ENCODE measurements around the gene ETV6. TPM values are rescaled to one million over a fixed set of nuclear protein-coding genes. Genes with fewer than 3 reads are reported as not detected.

The ETV6 gene
- total RNA-seq, 1 experiment from 2014 or later: 14.1 TPM

DNA sequence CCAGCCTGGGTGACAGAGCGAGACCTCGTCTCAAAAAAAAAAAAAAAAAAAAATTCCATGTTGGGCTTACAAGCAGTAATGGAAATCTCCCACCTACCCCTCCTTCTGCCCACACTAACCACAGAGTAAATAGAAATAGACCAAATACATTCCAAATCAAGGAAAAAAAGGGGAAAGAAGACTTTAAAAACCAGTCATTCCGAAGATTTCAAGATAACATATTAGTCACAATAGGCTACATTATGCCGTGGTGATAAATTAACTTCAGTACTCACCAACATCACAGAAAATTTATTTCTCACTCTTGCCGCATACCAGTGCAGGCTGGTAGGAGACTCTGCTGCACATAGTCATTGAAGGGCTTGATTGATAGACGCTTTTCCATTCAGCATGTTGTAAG is 15.5 kb upstream of the ETV6 start:
- Histone ChIP-seq H3K79me2 (ENCODE audit: insufficient read depth, low read length) (no peaks in the 10 kb centered on the region), H3K4me3 (replicated peaks in 1 of 2; ENCODE audit: low read depth in 1 of 2, low read length in 2 of 2) (no peak overlapping the region), H3K9me2 (ENCODE audit: insufficient read depth) (no peaks in the 10 kb centered on the region), H3K36me3 (ENCODE audit: control insufficient read depth in 1 of 2, insufficient read depth in 2 of 2, low read length in 2 of 2) (no peaks in the 10 kb centered on the region), H3K9me3 (ENCODE audit: control insufficient read depth in 1 of 2, insufficient read depth in 1 of 2, low read depth in 1 of 2, low read length in 2 of 2) (0 out of 4 replicates have a peak, but pooled peaks cover 0 to 3% of the 10 kb centered on the region in 2 experiments), H3K4me2 (ENCODE audit: low read length) (no peak overlapping the region), H2AFZ (ENCODE audit: low read depth, low read length, poor library complexity, severe bottlenecking) (no peak overlapping the region), H3K27me3 (ENCODE audit: insufficient read depth, low read length) (no peaks in the 10 kb centered on the region), H4K20me1 (ENCODE audit: insufficient read depth) (no peaks in the 10 kb centered on the region), H3K4me1 (ENCODE audit: control insufficient read depth in 1 of 2, insufficient read depth in 2 of 2, low read length in 2 of 2) (no peaks in the 10 kb centered on the region), H3K27ac (ENCODE audit: low read depth, low read length) (no peak overlapping the region), H3K9ac (ENCODE audit: low read length) (no peak overlapping the region)
- ATAC-seq (no peak), DNase-seq (ENCODE audit: low read depth, low spot score) (no peak)
- RAD21 ChIA-PET (ENCODE audit: low non-redundant PET in 1 of 2, low total read pairs in 2 of 2, uncharacterized antibody in 2 of 2, unreplicated experiment in 2 of 2): no interaction called here
- CTCF ChIA-PET: no interaction called here
- TF ChIP-seq ZNF274 (IDR thresholded peaks at IDR 0.05; ENCODE audit: low read depth, low read length) (no peak), POLR2A (IDR thresholded peaks at IDR 0.05; ENCODE audit: borderline replicate concordance, extremely low read depth, insufficient read depth, insufficient read length) (no peak), YY1 (IDR thresholded peaks at IDR 0.05; ENCODE audit: extremely low read depth, insufficient replicate concordance, low read depth, low read length) (no peak), JUND (IDR thresholded peaks at IDR 0.05) (no peak)
- BruUV-seq (replicated peaks): no TSS peak
- POLR2A ChIA-PET: no interaction called here
- intact Hi-C loops (cut with micrococcal nuclease): no loop called here

GRCh38 chr12:11635341-11635740 is 14.1 kb upstream of the ETV6 start:
- no peak overlapping the region for H3K27ac ChIP-seq (ENCODE audit: low read depth, low read length)
- no TSS peak for BruUV-seq (replicated peaks)
- no peaks in the 10 kb centered on the region for H3K79me2 ChIP-seq (ENCODE audit: insufficient read depth, low read length)
- no peaks in the 10 kb centered on the region for H3K27me3 ChIP-seq (ENCODE audit: insufficient read depth, low read length)
- no peak overlapping the region for H3K9ac ChIP-seq (ENCODE audit: low read length)
- RAD21 ChIA-PET (ENCODE audit: low non-redundant PET in 1 of 2, low total read pairs in 2 of 2, uncharacterized antibody in 2 of 2, unreplicated experiment in 2 of 2): no interaction called here
- H4K20me1 ChIP-seq (ENCODE audit: insufficient read depth): no peaks in the 10 kb centered on the region
- CTCF ChIA-PET: no interaction called here
- no peak overlapping the region for H2AFZ ChIP-seq (ENCODE audit: low read depth, low read length, poor library complexity, severe bottlenecking)
- DNase-seq (ENCODE audit: low read depth, low spot score): no peak
- no peak for TF ChIP-seq EZH2phosphoT487 (IDR thresholded peaks at IDR 0.05; ENCODE audit: borderline replicate concordance)
- TF ChIP-seq JUND (IDR thresholded peaks at IDR 0.05): no peak
- no peak for TF ChIP-seq EZH2 (IDR thresholded peaks at IDR 0.05)
- H3K4me1 ChIP-seq (ENCODE audit: control insufficient read depth in 1 of 2, insufficient read depth in 2 of 2, low read length in 2 of 2): no peaks in the 10 kb centered on the region
- POLR2A ChIA-PET: no interaction called here
- H3K9me2 ChIP-seq (ENCODE audit: insufficient read depth): no peaks in the 10 kb centered on the region
- no peak overlapping the region for H3K4me3 ChIP-seq (replicated peaks in 1 of 2; ENCODE audit: low read depth in 1 of 2, low read length in 2 of 2)
- 0 out of 4 replicates have a peak, but pooled peaks cover 0 to 3% of the 10 kb centered on the region in 2 experiments for H3K9me3 ChIP-seq (ENCODE audit: control insufficient read depth in 1 of 2, insufficient read depth in 1 of 2, low read depth in 1 of 2, low read length in 2 of 2)
- no peak for ATAC-seq
- intact Hi-C loops (cut with micrococcal nuclease): no loop called here
- no peaks in the 10 kb centered on the region for H3K36me3 ChIP-seq (ENCODE audit: control insufficient read depth in 1 of 2, insufficient read depth in 2 of 2, low read length in 2 of 2)
- no peak overlapping the region for H3K4me2 ChIP-seq (ENCODE audit: low read length)
